Kidney capillary endothelial cell (primary cell): ENCODE data around the gene HDAC4.

Experiments used
- DNase-seq: peaks from one replicate; pipeline ENCODE4 v3.0.0-alpha.2; 2018; ENCODE audit warnings: low spot score

HDAC4 gene

GRCh38 chr2:239008004-239008403 lies 392.8 kb downstream of the HDAC4 start:
- DNase-seq = no peak

GRCh38 chr2:239006622-239007285 lies 394.1 kb downstream of the HDAC4 start:
- DNase-seq = peak; percentile 20

DNA sequence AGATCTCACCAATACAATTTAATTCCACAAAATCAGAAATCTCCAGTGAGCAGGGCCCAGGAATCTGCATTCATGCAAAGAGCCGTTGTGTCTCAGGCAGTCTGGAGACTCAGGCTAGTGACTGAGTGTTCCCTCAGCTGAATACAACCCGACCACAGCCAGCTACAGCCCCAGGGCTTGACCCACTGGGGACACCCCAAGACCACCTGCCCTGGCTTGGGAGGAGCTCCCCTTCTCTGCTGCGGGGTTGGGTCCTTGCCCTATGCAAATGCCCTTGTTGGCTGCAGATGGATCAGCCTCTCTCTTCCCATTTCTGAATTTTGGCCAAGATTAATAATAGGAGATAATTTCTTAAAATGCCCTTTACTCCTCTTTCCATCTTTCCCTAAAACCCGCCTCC lies 395.2 kb downstream of the HDAC4 start:
- DNase-seq = no peak

GRCh38 chr2:239004274-239005015 lies 396.4 kb downstream of the HDAC4 start:
- no peak for DNase-seq

- no peak for DNase-seq
These were observed 397.1 kb downstream of the HDAC4 start for GRCh38 chr2:239003624-239004273.

- no peak for DNase-seq
These were observed 397.7 kb downstream of the HDAC4 start for GRCh38 chr2:239002954-239003623.

DNA sequence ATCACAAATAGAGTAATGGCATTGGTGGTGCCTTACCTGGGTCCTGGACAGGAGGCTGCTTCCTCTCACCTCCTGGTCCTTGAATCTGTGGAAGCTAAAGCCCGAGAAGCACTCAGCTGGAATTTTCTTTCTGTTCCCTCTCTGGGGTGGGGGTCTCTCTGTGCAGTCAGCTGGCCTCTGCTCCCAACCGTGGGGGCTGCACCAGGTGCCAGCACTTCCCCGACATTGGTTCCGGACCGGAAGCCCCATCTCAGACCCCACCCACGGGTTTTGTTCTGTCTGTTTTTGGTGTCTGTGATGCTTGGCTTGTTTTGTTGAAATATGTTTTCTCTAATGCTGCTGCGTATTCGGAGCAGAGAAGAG lies 398.2 kb downstream of the HDAC4 start:
- no peak for DNase-seq

DNA sequence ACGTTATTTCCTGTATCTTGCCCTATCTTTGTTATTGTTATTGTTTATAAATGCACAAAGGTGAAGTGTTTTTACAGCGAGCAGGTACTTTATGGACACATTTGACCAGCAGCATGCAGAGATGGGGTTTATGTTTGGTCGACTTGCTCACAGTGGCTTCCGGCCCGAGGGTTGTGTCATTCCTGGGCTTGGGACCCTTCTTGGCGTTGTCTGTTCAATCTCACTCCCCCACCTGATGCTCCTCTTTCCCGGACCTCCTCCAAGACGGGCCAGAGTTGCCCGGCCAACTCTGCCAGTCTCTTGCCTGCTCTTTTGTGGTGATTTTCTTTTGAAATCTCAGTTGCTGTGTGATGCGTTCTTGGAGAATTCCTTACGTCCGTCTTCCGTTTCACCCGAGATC lies 399.0 kb downstream of the HDAC4 start:
- DNase-seq = no peak

DNA sequence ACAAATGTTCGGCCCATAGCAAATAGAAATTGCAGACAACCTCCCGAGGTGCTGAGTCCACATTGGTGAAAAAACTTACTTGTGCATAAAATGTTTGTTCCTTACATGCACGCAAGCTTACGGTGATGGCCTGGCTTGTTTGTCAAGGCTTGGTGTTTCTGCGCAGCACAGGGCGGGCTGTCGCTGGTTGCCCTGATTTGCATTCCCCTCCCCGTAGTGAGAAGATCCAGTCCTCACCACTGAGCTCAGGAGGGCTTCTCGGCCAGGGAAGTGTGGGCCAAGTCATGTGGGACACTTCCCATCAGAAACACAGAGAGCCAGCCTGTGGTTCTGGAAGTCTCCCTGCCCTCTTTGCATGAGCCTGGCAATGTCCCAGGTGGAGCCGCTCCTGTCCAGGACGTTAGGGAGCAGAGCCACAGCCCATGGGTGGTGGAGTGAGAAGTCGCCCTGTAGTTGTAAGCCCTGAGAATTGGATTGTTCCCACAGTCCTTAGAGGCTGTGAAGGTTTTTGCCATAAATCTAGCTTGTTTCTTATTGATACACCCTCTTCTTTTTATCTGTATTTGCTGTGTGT lies 400.2 kb downstream of the HDAC4 start:
- no peak for DNase-seq

DNA sequence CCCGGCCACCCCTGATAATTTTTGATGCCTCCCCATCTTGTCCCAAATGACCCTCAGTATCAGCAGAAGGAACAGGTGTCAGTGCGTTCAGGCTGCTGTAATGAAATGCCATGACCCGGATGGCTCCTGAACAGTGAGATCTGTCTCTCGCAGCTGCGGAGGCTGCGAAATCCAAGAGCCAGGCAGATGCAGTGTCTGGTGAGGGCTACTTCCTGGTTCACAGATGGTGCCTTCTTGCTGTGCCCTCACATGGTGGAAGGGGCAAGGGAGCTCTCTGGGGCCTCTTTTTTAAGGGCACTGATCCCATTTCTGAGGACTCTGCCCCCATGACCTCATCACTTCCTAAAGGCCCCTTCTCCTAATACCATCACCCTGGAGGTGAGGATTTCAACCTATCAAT lies 400.7 kb downstream of the HDAC4 start:
- DNase-seq = no peak

GRCh38 chr2:238999291-238999741 lies 401.5 kb downstream of the HDAC4 start:
- no peak for DNase-seq

GRCh38 chr2:238998801-238999200 lies 402.0 kb downstream of the HDAC4 start:
- no peak for DNase-seq
